Esophagus muscularis mucosa (tissue), 4 donors: ENCODE measurements around the gene ST8SIA4. TPM values are rescaled to one million over a fixed set of nuclear protein-coding genes. Genes with fewer than 3 reads are reported as not detected.

ENCODE experiments used
- DNase-seq: peaks from one replicate; pipeline ENCODE4 v3.0.0-alpha.2; 2017; ENCODE audit errors: extremely low spot score
- H3K27ac ChIP-seq, 4 donors: fragments of 200-600 bp; sonication (generic); replicated peaks in 1 of 4; 1 replicate in 3 of 4; 2 replicates in 1 of 4; pipeline ENCODE4 v1.5.1; 2016 to 2019; ENCODE audit warnings: mild to moderate bottlenecking in 1 of 4
- H3K27me3 ChIP-seq, 4 donors: fragments of 200-600 bp; sonication (generic); one replicate each; pipeline versions ENCODE4 v1.5.1 to v1.6.0; 2016 to 2019
- H3K36me3 ChIP-seq, 4 donors: fragments of 200-600 bp; sonication (generic); one replicate each; pipeline ENCODE4 v1.5.1; 2016 to 2019
- H3K4me1 ChIP-seq, 4 donors: fragments of 200-600 bp; sonication (generic); one replicate each; pipeline ENCODE4 v1.5.1; 2016 to 2019
- H3K4me3 ChIP-seq, 4 donors: fragments of 200-600 bp; sonication (generic); 1 replicate in 2 of 4; 2 replicates in 2 of 4; pipeline ENCODE4 v1.5.1; 2016 to 2019; ENCODE audit warnings: mild to moderate bottlenecking in 4 of 4, moderate library complexity in 1 of 4
- H3K9me3 ChIP-seq, 4 donors: fragments of 200-600 bp; sonication (generic); 1 replicate in 3 of 4; 2 replicates in 1 of 4; pipeline ENCODE4 v1.5.1; 2016 to 2019
- CTCF ChIP-seq, 3 experiments: fragments of 200-600 bp in 2 of 3; fragments of 450-650 bp in 1 of 3; sonication (generic) in 2 of 3; IDR thresholded peaks; one replicate each; pipeline ENCODE4 v1.5.1; 2017 to 2019; ENCODE audit warnings: antibody characterized with exemption in 3 of 3, mild to moderate bottlenecking in 2 of 3, moderate library complexity in 1 of 3
- EP300 ChIP-seq: sonication (generic); formaldehyde crosslinking; IDR thresholded peaks from one replicate; pipeline ENCODE4 v1.6.1; 2017; ENCODE audit warnings: antibody characterized with exemption
- POLR2A ChIP-seq: fragments of 450-650 bp; IDR thresholded peaks from one replicate; pipeline ENCODE4 v1.6.1; 2017; ENCODE audit warnings: antibody characterized with exemption, moderate library complexity, mild to moderate bottlenecking, low read depth
- POLR2AphosphoS5 ChIP-seq, 2 donors: sonication (generic); formaldehyde crosslinking; IDR thresholded peaks; one replicate each; pipeline ENCODE4 v1.6.1; 2017; ENCODE audit warnings: antibody characterized with exemption in 2 of 2
- WGBS: methylation state at CpG from one replicate; pipeline ENCODE4 v1.1.5; 2018; 5-methylcytosine and 5-hydroxymethylcytosine counted together
- intact Hi-C: fragments of 100-400 bp; cut with DNase I; formaldehyde crosslinking; loops from one replicate; pipeline ENCODE4 v1.15.1; 2023
- total RNA-seq, 4 donors: library from RNA; depleted of rRNA; stranded (reverse); fragments of >200 nt; gene quantifications; one replicate each; pipeline versions ENCODE4 v1.1.0 to v1.2.1, GENCODE V29; 2016

ST8SIA4 gene
- total RNA-seq, 4 donors from 2014 or later: 1.5 to 3.3 (median 2.5) TPM

GRCh38 chr5:100762995-100763394 is 140.1 kb downstream of the ST8SIA4 start:
- intact Hi-C loops: no loop called here
- 94% methylated on average over 1 of the region's 1 CpG for WGBS
- Histone ChIP-seq H3K4me1 (no peaks in the 10 kb centered on the region), H3K27me3 (no peaks in the 10 kb centered on the region), H3K9me3 (no peaks in the 10 kb centered on the region), H3K4me3 (no peak overlapping the region), H3K36me3 (no peaks in the 10 kb centered on the region), H3K27ac (no peak overlapping the region)
- TF ChIP-seq POLR2A (no peak), CTCF (IDR thresholded peaks at IDR 0.05) (no peak), POLR2AphosphoS5 (IDR thresholded peaks at IDR 0.05) (no peak), EP300 (no peak)
- no peak for DNase-seq

DNA sequence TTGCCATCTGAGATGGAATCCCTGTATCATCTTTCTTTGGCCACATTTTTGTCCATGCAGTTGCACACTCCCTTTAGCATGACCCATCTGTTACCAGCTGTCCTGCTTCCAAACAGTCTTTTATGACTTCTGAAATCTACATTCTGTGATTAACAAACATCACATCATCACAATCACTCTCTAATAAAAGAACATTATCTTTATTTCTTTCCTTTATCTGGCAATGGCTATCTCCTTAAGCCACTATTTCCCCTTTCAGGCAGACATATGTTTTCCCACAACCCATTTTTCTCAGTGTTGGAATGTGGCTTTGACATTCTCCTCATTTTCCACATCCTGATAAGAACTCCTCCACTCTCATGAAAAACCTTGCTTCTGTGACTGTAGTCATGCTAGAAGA is 141.0 kb downstream of the ST8SIA4 start:
- Histone ChIP-seq H3K4me1 (no peaks in the 10 kb centered on the region), H3K9me3 (no peaks in the 10 kb centered on the region), H3K27me3 (no peaks in the 10 kb centered on the region), H3K36me3 (no peaks in the 10 kb centered on the region), H3K4me3 (no peak overlapping the region), H3K27ac (no peak overlapping the region)
- DNase-seq: no peak
- intact Hi-C loops: no loop called here
- TF ChIP-seq POLR2A: no peak
- no peak for TF ChIP-seq POLR2AphosphoS5 (IDR thresholded peaks at IDR 0.05)
- no peak for TF ChIP-seq EP300
- TF ChIP-seq CTCF (IDR thresholded peaks at IDR 0.05): no peak

DNA sequence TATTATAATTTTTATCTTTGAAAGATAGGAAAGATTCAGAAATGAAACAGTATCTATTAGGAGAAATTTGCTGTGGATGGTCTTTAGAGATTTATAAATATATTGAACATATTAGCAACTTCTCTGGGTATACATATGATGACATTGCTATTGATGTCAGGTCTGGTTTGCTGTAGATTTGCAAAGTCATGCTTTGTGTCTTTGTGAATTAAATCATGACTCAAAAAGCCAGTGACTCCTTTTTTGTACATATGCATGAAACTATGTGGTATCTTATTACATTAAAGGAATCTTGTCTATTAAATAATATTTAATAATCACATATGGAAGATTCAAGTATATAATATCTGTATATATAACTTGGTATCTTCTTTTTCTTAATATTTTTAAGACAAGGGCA is 141.9 kb downstream of the ST8SIA4 start:
- intact Hi-C loops: no loop called here
- H3K27ac ChIP-seq: no peak overlapping the region
- TF ChIP-seq POLR2A: no peak
- TF ChIP-seq EP300: no peak
- no peak for TF ChIP-seq CTCF (IDR thresholded peaks at IDR 0.05)
- no peak for TF ChIP-seq POLR2AphosphoS5 (IDR thresholded peaks at IDR 0.05)
- no peak overlapping the region for H3K4me3 ChIP-seq
- H3K36me3 ChIP-seq: no peaks in the 10 kb centered on the region
- H3K9me3 ChIP-seq: no peaks in the 10 kb centered on the region
- H3K4me1 ChIP-seq: no peaks in the 10 kb centered on the region
- no peak for DNase-seq
- H3K27me3 ChIP-seq: no peaks in the 10 kb centered on the region

DNA sequence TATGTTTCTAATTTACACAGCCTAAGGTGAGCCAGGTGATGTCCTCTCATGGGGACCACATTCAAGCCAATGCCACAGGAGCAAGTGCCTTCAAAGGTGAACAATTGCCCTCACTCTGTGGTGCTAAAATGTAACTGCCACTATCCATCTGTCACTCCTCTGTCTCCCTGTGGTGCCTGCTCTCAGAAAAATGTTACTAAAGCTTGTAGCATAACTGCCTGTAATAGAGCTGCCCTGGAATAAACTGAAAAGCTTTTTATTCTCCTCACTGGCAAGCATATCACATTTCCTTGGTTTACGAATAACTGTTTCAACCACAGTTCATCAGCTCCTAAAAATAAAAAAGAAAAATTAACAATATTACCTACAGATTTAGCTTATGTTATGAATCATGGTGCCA is 142.4 kb downstream of the ST8SIA4 start:
- Histone ChIP-seq H3K27me3 (no peaks in the 10 kb centered on the region), H3K27ac (no peak overlapping the region), H3K9me3 (no peaks in the 10 kb centered on the region), H3K4me3 (no peak overlapping the region), H3K36me3 (no peaks in the 10 kb centered on the region), H3K4me1 (no peaks in the 10 kb centered on the region)
- DNase-seq: no peak
- 68% methylated on average over 1 of the region's 1 CpG for WGBS
- TF ChIP-seq CTCF (IDR thresholded peaks at IDR 0.05): no peak
- TF ChIP-seq POLR2AphosphoS5 (IDR thresholded peaks at IDR 0.05): no peak
- no peak for TF ChIP-seq EP300
- no peak for TF ChIP-seq POLR2A
- intact Hi-C loops: no loop called here

GRCh38 chr5:100758780-100759179 is 144.3 kb downstream of the ST8SIA4 start:
- TF ChIP-seq POLR2A: no peak
- TF ChIP-seq CTCF (IDR thresholded peaks at IDR 0.05): no peak
- no peak for TF ChIP-seq EP300
- no peak for TF ChIP-seq POLR2AphosphoS5 (IDR thresholded peaks at IDR 0.05)
- H3K27ac ChIP-seq: no peak overlapping the region
- no peaks in the 10 kb centered on the region for H3K9me3 ChIP-seq
- no peak overlapping the region for H3K4me3 ChIP-seq
- no peak for DNase-seq
- H3K36me3 ChIP-seq: no peaks in the 10 kb centered on the region
- H3K27me3 ChIP-seq: no peaks in the 10 kb centered on the region
- WGBS: 54% methylated on average over 1 of the region's 1 CpG
- intact Hi-C loops: no loop called here
- no peaks in the 10 kb centered on the region for H3K4me1 ChIP-seq
